CD4-positive, alpha-beta memory T cell (primary cell): ENCODE data around the gene MYBPC1. TPM values are rescaled to one million over a fixed set of nuclear protein-coding genes. Genes with fewer than 3 reads are reported as not detected.

Experiments
- CTCF ChIA-PET: fragments of 350-600 bp; sonication (Branson Sonifier 250); formaldehyde crosslinking; loops from one replicate; lab custom pipeline; 2021; ENCODE audit warnings: inconsistent platforms; ENCODE audit not compliant: partially characterized antibody; lab: Charles Lee
- POLR2A ChIA-PET: fragments of 350-600 bp; sonication (Branson Sonifier 250); formaldehyde crosslinking; loops from one replicate; lab custom pipeline; 2021; ENCODE audit not compliant: partially characterized antibody; lab: Charles Lee
- DNase-seq, 5 donors: peaks; one replicate each; pipeline versions ENCODE4 v3.0.0 to v3.0.0-alpha.2; 2020 to 2022; ENCODE audit warnings: mixed read lengths in 1 of 5
- H3K27ac ChIP-seq: one replicate; pipeline ENCODE4 v1.7.0; 2013; ENCODE audit warnings: low read depth, low read length
- H3K27me3 ChIP-seq: 2 replicates; pipeline ENCODE4 v1.7.0; 2013; ENCODE audit warnings: mild to moderate bottlenecking, low read length, moderate library complexity; ENCODE audit not compliant: insufficient read depth
- H3K36me3 ChIP-seq: 2 replicates; pipeline ENCODE4 v1.7.0; 2013; ENCODE audit warnings: mild to moderate bottlenecking, low read length, moderate library complexity; ENCODE audit not compliant: insufficient read depth
- H3K4me1 ChIP-seq: 2 replicates; pipeline ENCODE4 v1.7.0; 2013; ENCODE audit warnings: mild to moderate bottlenecking, low read length, moderate library complexity; ENCODE audit not compliant: insufficient read depth
- H3K4me3 ChIP-seq, 2 donors: one replicate each; pipeline ENCODE4 v1.7.0; 2013; ENCODE audit warnings: low read length in 2 of 2, mild to moderate bottlenecking in 1 of 2
- H3K9me3 ChIP-seq, 2 donors: one replicate each; pipeline ENCODE4 v1.7.0; 2013; ENCODE audit warnings: low read length in 2 of 2, control low read depth in 1 of 2; ENCODE audit not compliant: control insufficient read depth in 1 of 2
- H3K27ac Mint-ChIP-seq, 7 donors: one replicate each; pipeline ENCODE4 v1.8.0; 2020 to 2021; ENCODE audit warnings: mixed read lengths in 7 of 7, mild to moderate bottlenecking in 6 of 7, inconsistent platforms in 3 of 7, moderate library complexity in 3 of 7
- H3K27me3 Mint-ChIP-seq, 2 donors: one replicate each; pipeline ENCODE4 v1.8.0; 2020 to 2021; ENCODE audit warnings: mixed read lengths in 2 of 2
- H3K36me3 Mint-ChIP-seq, 2 donors: one replicate each; pipeline ENCODE4 v1.8.0; 2020 to 2021; ENCODE audit warnings: mixed read lengths in 2 of 2, inconsistent platforms in 1 of 2, mild to moderate bottlenecking in 1 of 2
- H3K4me1 Mint-ChIP-seq, 4 donors: one replicate each; pipeline ENCODE4 v1.8.0; 2020 to 2021; ENCODE audit warnings: mixed read lengths in 4 of 4, mild to moderate bottlenecking in 1 of 4
- H3K4me3 Mint-ChIP-seq, 8 donors: one replicate each; pipeline ENCODE4 v1.8.0; 2020 to 2021; ENCODE audit warnings: mixed read lengths in 8 of 8, mild to moderate bottlenecking in 7 of 8, moderate library complexity in 6 of 8, inconsistent platforms in 3 of 8
- H3K9me3 Mint-ChIP-seq, 8 donors: one replicate each; pipeline ENCODE4 v1.8.0; 2020 to 2021; ENCODE audit warnings: mixed read lengths in 8 of 8, mild to moderate bottlenecking in 5 of 8, inconsistent platforms in 3 of 8, moderate library complexity in 1 of 8
- intact Hi-C: fragments of 100-400 bp; cut with micrococcal nuclease; formaldehyde crosslinking; loops from one replicate; pipeline ENCODE4 v1.15.1; 2023
- polyA plus RNA-seq, 2 donors: library from polyadenylated mRNA; unstranded; fragments of 300-500 nt; fragmentation: Illumina TruSeq; gene quantifications; one replicate each; pipeline ENCODE4 v1.2.3, GENCODE V29; 2021
- total RNA-seq, 2 experiments: library from RNA; stranded (reverse); gene quantifications; one replicate each; pipeline ENCODE4 v1.2.3, GENCODE V29; 2021

The MYBPC1 gene
- total and polyA plus RNA-seq, 4 experiments from 2014 or later, result not detected

DNA sequence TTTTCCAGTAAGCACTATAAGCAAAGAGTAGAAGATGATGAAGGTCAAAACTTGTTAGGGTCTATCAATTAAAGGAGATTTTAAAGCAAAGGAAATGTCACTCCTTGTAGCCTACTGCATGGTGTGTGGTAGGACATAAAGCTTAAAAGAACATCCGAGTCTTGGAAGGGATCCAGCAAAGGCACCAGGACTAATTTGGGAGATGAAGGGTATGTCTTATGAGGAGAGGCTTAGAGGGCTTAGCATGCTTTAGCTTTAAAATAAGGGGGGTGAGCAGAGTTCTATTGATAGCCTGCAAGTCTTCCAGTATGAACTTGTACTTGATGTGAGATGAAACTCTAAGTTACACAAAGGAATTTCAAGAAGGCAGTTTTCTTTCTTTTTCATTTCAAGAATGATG lies 11.8 kb upstream of the MYBPC1 start:
- no peak overlapping the region for H3K4me3 ChIP-seq
- H3K27me3 ChIP-seq, result no peaks in the 10 kb centered on the region
- intact Hi-C loops, result no loop called here
- no peaks in the 10 kb centered on the region for H3K4me1 ChIP-seq
- peaks cover 0 to 4% (median 0%) of the 10 kb centered on the region in 8 donors for H3K9me3 Mint-ChIP-seq
- H3K27me3 Mint-ChIP-seq, result peaks cover 11 to 14% of the 10 kb centered on the region in 2 donors
- no peak overlapping the region for H3K4me3 Mint-ChIP-seq
- POLR2A ChIA-PET, result no interaction called here
- H3K9me3 ChIP-seq, result no peaks in the 10 kb centered on the region
- DNase-seq, result no peak
- H3K36me3 ChIP-seq, result no peaks in the 10 kb centered on the region
- H3K4me1 Mint-ChIP-seq, result no peaks in the 10 kb centered on the region
- H3K27ac ChIP-seq, result no peak overlapping the region
- no peak overlapping the region for H3K27ac Mint-ChIP-seq
- CTCF ChIA-PET, result no interaction called here
- H3K36me3 Mint-ChIP-seq, result no peaks in the 10 kb centered on the region

DNA sequence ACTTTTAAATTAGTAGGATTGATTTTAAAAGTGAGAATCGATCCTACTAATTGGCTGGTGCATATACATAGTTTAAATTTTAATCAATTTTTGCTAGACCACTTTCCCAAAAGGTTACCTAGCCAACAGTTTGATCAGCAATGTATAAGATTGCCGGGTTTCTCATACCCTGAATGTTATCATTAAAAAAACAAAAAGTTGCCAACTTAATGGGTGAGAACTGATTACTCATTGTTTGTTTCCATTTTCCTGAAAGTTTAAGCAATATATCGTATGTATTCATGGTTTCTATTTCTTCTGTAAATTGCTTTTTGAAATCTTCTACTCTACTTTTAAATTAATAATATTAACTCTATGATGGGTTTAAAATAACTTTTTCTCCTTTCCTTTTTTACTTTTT lies 4.4 kb upstream of the MYBPC1 start:
- peaks cover 0 to 5% of the 10 kb centered on the region in 2 donors for H3K27me3 Mint-ChIP-seq
- no peaks in the 10 kb centered on the region for H3K36me3 Mint-ChIP-seq
- Histone ChIP-seq H3K36me3 (no peaks in the 10 kb centered on the region), H3K27ac (no peak overlapping the region), H3K4me3 (no peak overlapping the region), H3K4me1 (no peaks in the 10 kb centered on the region), H3K9me3 (no peaks in the 10 kb centered on the region), H3K27me3 (no peaks in the 10 kb centered on the region)
- DNase-seq, result no peak
- ChIA-PET POLR2A (no interaction called here), CTCF (no interaction called here)
- H3K27ac Mint-ChIP-seq, result no peak overlapping the region
- no peak overlapping the region for H3K4me3 Mint-ChIP-seq
- no peaks in the 10 kb centered on the region for H3K9me3 Mint-ChIP-seq
- H3K4me1 Mint-ChIP-seq, result no peaks in the 10 kb centered on the region
- intact Hi-C loops, result no loop called here

DNA sequence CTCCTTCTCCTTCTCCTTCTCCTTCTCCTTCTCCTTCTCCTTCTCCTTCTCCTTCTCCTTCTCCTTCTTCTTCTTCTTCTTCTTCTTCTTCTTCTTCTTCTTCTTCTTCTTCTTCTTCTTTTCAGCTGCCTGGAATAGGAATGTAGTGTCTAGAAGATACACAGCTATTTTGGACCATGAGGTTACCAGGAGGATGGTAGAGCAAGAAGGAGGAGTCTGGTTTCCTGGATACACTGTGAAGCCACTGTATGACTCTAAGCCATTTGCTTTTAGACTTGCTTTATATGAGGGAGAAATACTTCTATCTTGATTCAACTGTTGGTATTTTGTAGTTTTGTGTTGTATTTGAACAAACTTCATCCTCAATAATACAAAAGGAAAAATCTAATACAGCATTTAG lies 3.0 kb upstream of the MYBPC1 start:
- Histone ChIP-seq H3K36me3 (no peaks in the 10 kb centered on the region), H3K27me3 (no peaks in the 10 kb centered on the region), H3K9me3 (no peaks in the 10 kb centered on the region), H3K4me1 (no peaks in the 10 kb centered on the region), H3K27ac (no peak overlapping the region), H3K4me3 (no peak overlapping the region)
- Mint-ChIP-seq H3K9me3 (no peaks in the 10 kb centered on the region), H3K36me3 (no peaks in the 10 kb centered on the region), H3K27me3 (peaks cover 0 to 5% of the 10 kb centered on the region in 2 donors), H3K4me1 (no peaks in the 10 kb centered on the region), H3K27ac (no peak overlapping the region), H3K4me3 (no peak overlapping the region)
- ChIA-PET POLR2A (no interaction called here), CTCF (no interaction called here)
- no peak for DNase-seq
- intact Hi-C loops, result no loop called here

DNA sequence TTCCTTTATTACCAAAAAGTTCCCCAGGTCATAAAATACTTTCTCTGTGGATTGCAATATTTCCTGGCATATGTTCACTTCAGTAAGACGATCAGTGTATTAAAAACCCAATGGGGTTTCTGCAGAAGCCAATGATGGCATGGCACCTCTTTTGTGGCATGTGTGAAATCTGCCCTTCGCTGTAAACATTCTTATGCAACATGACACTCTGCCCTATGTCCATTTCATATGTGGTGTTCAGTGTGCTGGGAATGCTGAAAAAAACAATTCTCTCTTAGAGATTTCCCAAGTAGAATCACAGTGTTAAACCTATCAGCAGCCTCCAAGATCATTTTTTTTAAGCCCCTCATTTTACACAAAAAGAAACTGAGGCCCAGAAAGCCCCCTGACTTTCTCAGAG lies 2.3 kb upstream of the MYBPC1 start:
- H3K4me1 Mint-ChIP-seq, result no peaks in the 10 kb centered on the region

DNA sequence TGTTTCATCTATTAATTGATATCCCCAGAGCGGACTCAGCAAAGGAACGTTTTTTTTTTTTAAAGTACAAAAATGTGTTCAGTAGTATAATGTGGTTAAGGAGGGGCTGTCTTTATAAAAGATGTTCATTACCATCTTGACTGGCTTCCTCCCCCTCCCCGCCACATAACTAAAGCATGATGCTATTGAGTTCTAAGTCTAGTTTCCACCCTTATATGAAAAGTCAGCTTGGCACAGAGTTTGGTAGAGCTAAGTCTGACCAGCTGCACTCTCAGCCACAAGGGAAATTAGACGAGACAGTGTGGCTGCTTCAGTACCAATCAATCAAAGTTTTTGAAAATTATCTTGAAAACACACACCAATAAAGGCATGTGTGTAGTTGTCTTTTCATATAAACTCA lies 1.9 kb upstream of the MYBPC1 start:
- H3K9me3 ChIP-seq, result no peaks in the 10 kb centered on the region
- H3K27ac ChIP-seq, result no peak overlapping the region
- H3K36me3 ChIP-seq, result no peaks in the 10 kb centered on the region
- no peaks in the 10 kb centered on the region for H3K4me1 ChIP-seq
- intact Hi-C loops, result no loop called here
- POLR2A ChIA-PET, result no interaction called here
- no peak overlapping the region for H3K4me3 Mint-ChIP-seq
- peaks cover 0 to 5% of the 10 kb centered on the region in 2 donors for H3K27me3 Mint-ChIP-seq
- DNase-seq, result no peak
- H3K36me3 Mint-ChIP-seq, result no peaks in the 10 kb centered on the region
- no peaks in the 10 kb centered on the region for H3K27me3 ChIP-seq
- no peaks in the 10 kb centered on the region for H3K9me3 Mint-ChIP-seq
- no peaks in the 10 kb centered on the region for H3K4me1 Mint-ChIP-seq
- H3K27ac Mint-ChIP-seq, result no peak overlapping the region
- CTCF ChIA-PET, result no interaction called here
- H3K4me3 ChIP-seq, result no peak overlapping the region

More for the DNA sequence above, 2.3 kb upstream of the MYBPC1 start:
- no peak overlapping the region for H3K27ac ChIP-seq
- Mint-ChIP-seq H3K4me3 (no peak overlapping the region), H3K27ac (no peak overlapping the region), H3K27me3 (peaks cover 0 to 5% of the 10 kb centered on the region in 2 donors), H3K9me3 (no peaks in the 10 kb centered on the region), H3K36me3 (no peaks in the 10 kb centered on the region)
- no peaks in the 10 kb centered on the region for H3K36me3 ChIP-seq
- no peaks in the 10 kb centered on the region for H3K27me3 ChIP-seq
- CTCF ChIA-PET, result no interaction called here
- H3K9me3 ChIP-seq, result no peaks in the 10 kb centered on the region
- H3K4me3 ChIP-seq, result no peak overlapping the region
- intact Hi-C loops, result no loop called here
- POLR2A ChIA-PET, result no interaction called here
- DNase-seq, result no peak
- no peaks in the 10 kb centered on the region for H3K4me1 ChIP-seq

DNA sequence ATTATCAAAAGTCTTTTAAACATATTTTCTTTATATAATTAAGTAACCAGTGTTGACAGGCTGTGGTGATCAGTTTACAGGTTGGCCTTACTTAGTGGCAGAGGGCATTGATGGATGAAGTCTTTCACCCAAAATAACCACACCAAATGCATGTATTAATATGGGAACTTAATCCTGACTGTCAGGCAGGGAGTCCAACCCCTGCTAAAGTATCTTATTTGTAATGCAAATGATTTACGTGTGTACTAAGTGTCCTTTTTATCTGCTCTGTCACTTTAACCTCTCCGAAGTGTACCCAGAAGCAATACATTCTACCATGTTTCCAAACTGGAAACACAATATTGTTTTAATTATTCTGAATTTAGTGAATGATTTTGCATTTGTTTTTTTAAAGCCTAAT lies 1.4 kb downstream of the MYBPC1 start:
- Mint-ChIP-seq H3K27me3 (peaks cover 0 to 3% of the 10 kb centered on the region in 2 donors), H3K36me3 (no peaks in the 10 kb centered on the region), H3K9me3 (no peaks in the 10 kb centered on the region), H3K27ac (no peak overlapping the region), H3K4me3 (no peak overlapping the region), H3K4me1 (no peaks in the 10 kb centered on the region)
- H3K4me1 ChIP-seq, result no peaks in the 10 kb centered on the region
- DNase-seq, result no peak
- H3K27me3 ChIP-seq, result no peaks in the 10 kb centered on the region
- intact Hi-C loops, result no loop called here
- CTCF ChIA-PET, result no interaction called here
- no peaks in the 10 kb centered on the region for H3K9me3 ChIP-seq
- H3K27ac ChIP-seq, result no peak overlapping the region
- no peaks in the 10 kb centered on the region for H3K36me3 ChIP-seq
- POLR2A ChIA-PET, result no interaction called here
- no peak overlapping the region for H3K4me3 ChIP-seq

DNA sequence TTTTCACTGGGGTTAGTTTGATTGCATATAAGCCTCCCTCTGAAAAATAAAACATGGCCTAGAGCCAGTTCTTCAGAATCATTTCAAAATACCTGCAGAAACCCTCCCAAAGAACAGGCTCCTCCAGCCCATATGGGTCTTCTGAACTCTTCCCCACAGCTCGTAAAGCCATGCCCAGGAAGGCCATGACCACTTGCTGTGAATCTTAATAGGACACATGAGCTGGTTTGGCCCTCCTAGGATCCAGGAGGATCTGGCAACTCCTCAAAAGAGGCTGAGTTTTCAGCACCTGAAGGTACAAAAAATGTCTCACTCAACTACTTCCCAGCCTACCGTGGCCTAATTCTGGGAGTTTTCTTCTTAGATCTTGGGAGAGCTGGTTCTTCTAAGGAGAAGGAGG lies 2.4 kb downstream of the MYBPC1 start:
- H3K36me3 Mint-ChIP-seq, result no peaks in the 10 kb centered on the region
- ChIA-PET CTCF (no interaction called here), POLR2A (no interaction called here)
- H3K27me3 ChIP-seq, result no peaks in the 10 kb centered on the region
- H3K4me3 ChIP-seq, result no peak overlapping the region
- no peak for DNase-seq
- H3K4me1 ChIP-seq, result no peaks in the 10 kb centered on the region
- no peak overlapping the region for H3K27ac ChIP-seq
- H3K4me3 Mint-ChIP-seq, result no peak overlapping the region
- H3K9me3 ChIP-seq, result no peaks in the 10 kb centered on the region
- no peak overlapping the region for H3K27ac Mint-ChIP-seq
- H3K27me3 Mint-ChIP-seq, result no peaks in the 10 kb centered on the region
- intact Hi-C loops, result no loop called here
- no peaks in the 10 kb centered on the region for H3K9me3 Mint-ChIP-seq
- no peaks in the 10 kb centered on the region for H3K4me1 Mint-ChIP-seq
- H3K36me3 ChIP-seq, result no peaks in the 10 kb centered on the region

DNA sequence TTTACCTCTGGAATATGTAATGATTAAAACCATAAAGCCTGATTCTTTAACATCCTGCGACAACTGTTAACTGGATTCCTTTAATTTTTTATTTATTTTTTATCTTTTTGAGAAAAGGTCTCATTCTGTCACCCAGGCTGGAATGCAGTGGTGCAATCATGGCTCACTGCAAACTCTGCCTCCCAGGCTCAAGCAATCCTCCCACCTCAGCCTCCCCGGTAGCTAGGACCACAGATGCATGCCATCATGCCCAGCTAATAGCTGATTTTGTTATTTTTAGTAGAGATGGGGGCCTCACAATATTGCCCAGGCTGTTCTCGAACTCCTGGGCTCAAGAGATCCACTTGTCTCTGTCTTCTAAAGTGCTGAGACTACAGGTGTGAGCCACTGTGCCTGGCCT lies 3.7 kb downstream of the MYBPC1 start:
- no peaks in the 10 kb centered on the region for H3K4me1 Mint-ChIP-seq
- no peak overlapping the region for H3K4me3 Mint-ChIP-seq
- Histone ChIP-seq H3K27ac (no peak overlapping the region), H3K27me3 (no peaks in the 10 kb centered on the region), H3K9me3 (no peaks in the 10 kb centered on the region), H3K4me1 (no peaks in the 10 kb centered on the region), H3K36me3 (no peaks in the 10 kb centered on the region), H3K4me3 (no peak overlapping the region)
- ChIA-PET POLR2A (no interaction called here), CTCF (no interaction called here)
- DNase-seq, result no peak
- intact Hi-C loops, result no loop called here
- no peak overlapping the region for H3K27ac Mint-ChIP-seq
- H3K36me3 Mint-ChIP-seq, result no peaks in the 10 kb centered on the region
- H3K9me3 Mint-ChIP-seq, result no peaks in the 10 kb centered on the region
- H3K27me3 Mint-ChIP-seq, result peaks cover 0 to 4% of the 10 kb centered on the region in 2 donors
